K562 treated with DMSO at 1 percent for 24 hours (cell line): ENCODE results near the gene KIAA2012. TPM values are rescaled to one million over a fixed set of nuclear protein-coding genes. Genes with fewer than 3 reads are reported as not detected.

ENCODE experiments used
- total RNA-seq: library from RNA; unstranded; fragments of 300-600 nt; gene quantifications from 2 replicates; pipeline ENCODE4 v1.2.3, GENCODE V29; 2022; ENCODE audit warnings: low read depth; ENCODE audit not compliant: insufficient read depth

Gene KIAA2012
- not detected in 2 replicates for total RNA-seq

GRCh38 chr2:202072737-202073401, at the start of gene KIAA2012:
Gene KIAA2012 (plus strand): TSS chr2:202073255. CDS start chr2:202073628, 373 bp downstream.

GRCh38 chr2:202033317-202034248, 39.5 kb upstream of the KIAA2012 start, which contains the start of gene FZD7:
Gene FZD7 (plus strand): TSS chr2:202033855. CDS start chr2:202034648, 793 bp downstream.

GRCh38 chr2:202238234-202239197, 165.5 kb downstream of the KIAA2012 start, which contains the start of gene SUMO1:
Gene SUMO1 (minus strand): TSS chr2:202238597. CDS start chr2:202238451, 146 bp downstream.

Other genes with a start within 250 kb of the KIAA2012 start
- gene FZD7, start 39.4 kb upstream of the KIAA2012 start, total RNA-seq: 8.7 and 9.6 TPM in 2 replicates
- 33.8 and 45.6 TPM in 2 replicates for gene SUMO1, start 165.3 kb downstream of the KIAA2012 start, total RNA-seq
- gene NOP58, start 192.5 kb downstream of the KIAA2012 start, total RNA-seq: 45.9 and 46.2 TPM in 2 replicates